COLO668 (cell line): ENCODE results near the gene CEP192.
"Not testable (repeated sequence)": the region's sequence is repeated elsewhere in the genome, so short reads cannot be mapped to it uniquely, and the experiment has no call there.

Experiments used
- DNase-seq: peaks from one replicate; lab custom pipeline; 2025; ENCODE audit not compliant: unreplicated experiment; lab: John Stamatoyannopoulos, UW

Gene CEP192

DNA sequence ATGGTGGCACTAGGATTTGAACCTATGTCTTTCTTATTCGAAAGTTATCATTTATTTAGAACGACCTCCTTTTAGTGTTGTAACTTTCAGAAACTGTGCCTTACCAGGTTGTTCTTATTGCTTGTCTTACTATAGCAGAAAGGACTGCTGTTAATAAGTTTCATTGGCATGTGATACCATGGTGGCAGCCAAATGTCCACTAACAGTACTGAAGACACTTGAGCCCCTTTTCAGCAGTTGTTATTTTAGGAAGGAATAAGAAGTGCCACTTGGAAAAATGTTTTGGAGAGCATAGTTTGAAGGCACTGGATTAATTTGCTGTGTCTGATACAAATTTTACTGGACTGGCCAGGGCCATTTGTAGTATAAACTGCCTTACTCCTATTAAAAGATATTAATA lies 37.7 kb downstream of the CEP192 start:
- DNase-seq = no peak

DNA sequence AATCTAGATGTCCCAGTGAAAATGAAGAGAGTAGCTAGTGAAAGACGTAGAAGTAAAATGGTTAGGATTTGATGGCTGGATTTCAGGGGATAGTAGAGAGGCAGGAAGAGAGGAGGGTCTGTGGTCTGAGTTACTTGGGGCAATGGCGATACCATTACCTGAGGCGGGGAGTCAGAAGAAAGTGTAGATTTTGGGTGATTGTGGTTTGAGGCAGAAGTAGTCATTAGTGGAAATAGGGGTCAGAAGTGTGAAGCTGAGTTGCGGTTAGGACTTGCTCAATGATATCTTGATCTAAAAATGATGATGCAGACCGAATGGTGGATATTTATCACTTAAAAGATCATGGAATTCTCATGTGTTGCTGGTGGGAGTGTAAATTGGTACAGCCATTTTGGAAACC lies 41.0 kb downstream of the CEP192 start:
- DNase-seq = no peak

DNA sequence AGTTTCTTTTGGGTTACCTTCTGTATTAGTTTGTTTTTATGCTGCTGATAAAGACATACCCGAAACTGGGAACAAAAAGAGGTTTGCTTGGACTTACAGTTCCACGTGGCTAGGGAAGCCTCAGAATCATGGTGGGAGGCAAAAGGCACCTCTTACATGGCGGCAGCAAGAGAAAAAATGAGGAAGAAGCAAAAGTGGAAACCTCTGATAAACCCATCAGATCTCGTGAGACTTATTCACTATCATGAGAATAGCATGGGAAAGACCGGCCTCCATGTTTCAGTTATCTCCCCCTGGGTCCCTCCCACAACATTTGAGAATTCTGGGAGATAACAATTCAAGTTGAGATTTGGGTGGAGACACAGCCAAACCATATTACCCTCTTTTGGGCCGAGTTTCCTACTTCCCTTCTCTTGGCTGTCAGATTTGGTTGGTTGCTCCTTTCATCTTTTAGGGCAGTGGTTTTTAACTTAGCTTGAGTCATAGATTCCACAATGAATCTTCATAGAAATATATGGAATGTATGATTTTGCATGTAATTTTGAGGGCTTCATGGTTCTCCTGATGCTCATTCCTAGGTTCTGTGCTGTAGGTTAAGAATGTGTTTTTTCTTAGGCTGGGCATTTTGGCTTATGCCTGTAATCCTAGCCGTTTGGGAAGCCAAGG lies 44.2 kb downstream of the CEP192 start:
- no peak for DNase-seq

DNA sequence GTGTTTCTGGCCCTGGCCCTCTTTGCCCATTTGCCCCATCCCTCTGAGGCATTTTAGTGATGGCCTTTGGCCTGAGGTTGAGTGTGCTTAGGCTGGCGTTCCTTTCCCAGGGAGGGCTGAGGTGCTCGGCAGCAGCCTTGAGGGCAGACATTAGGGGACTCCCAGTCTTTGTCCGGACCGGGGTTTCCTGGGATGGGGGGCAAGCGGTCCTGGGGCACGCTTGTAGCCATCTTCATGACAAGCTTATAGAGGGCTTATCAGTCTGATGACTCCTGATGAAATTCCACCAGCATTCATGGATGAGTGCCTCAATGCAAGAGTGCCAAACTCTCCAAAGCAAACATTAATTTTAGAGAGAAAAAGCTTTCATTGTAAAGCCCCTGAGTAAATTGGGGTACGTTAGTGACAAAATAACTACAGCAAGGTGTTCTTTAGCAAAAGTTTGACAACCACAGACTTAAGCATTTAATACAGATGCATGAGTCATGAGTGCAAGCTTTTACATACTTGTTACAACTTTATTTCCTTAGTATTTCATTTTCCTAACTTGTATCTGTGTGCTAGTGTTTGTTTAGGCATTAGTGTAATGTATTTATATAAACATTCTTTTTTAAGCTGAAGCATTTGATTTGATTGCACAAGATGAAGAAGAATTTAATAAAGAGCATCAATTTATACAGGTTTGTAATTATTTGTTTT lies 45.6 kb downstream of the CEP192 start:
- DNase-seq = no peak

DNA sequence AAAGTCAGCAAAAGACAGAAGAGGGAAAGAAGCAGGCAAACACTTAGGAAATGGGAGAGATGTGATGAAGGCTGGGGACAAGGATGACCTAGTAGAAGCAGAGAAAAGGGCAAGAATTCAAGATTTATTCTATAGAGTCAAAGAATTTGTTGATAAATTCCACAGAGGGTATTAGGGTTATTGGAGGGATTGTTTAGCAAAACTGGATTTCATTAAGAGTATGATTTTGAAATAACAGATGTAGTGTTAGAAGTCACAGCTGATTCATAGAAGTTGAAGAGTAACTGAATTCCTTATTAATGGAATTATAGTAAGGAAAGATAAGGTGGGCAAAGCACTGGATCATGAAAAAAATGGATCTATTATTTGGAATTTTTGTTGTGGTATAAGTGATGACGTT lies 48.6 kb downstream of the CEP192 start:
- DNase-seq = no peak

DNA sequence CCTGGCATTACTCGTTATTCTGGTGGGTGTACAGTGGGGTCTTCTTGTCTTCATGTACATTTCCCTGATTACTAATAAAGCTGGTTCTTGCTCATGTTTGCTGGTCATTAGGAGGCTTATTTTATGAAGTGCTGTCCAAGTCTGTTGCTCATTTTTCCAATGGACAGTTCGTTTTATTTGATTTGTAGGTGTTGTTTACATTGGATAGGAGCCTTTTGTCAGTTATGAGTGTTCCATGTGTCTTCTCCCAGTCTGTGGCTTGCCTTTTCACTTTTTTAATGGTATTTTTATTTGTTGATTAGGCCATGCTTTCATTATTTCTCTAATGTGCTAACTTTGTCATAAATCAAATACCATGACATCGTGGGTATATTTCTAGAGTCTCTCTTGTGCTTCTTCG lies 51.9 kb downstream of the CEP192 start:
- DNase-seq = no peak

DNA sequence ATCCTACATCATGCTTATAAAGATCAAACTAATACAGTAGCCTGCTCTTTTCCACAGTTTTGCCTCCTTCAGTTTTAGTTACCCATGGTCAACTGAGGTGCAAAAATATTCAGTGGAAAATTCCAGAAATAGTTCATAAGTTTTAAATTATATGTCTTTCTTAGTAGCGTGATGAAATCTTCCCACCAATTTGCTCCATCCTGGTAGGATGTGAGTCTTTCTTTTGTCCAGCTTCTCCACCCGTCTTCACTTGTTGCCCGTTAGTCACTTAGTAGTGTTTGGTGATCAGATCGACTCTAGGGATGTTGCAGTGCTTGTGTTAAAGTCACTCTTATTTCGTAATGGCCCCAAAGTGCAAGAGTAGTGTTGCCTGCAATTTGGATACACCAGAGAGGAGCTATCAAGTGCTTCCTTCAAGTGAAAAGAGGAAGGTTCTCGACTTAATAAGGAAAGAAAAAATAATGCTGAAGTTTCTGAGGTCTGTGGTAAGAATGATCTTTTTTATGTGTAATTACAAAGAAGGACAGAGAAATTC lies 57.0 kb downstream of the CEP192 start:
- DNase-seq = no peak

DNA sequence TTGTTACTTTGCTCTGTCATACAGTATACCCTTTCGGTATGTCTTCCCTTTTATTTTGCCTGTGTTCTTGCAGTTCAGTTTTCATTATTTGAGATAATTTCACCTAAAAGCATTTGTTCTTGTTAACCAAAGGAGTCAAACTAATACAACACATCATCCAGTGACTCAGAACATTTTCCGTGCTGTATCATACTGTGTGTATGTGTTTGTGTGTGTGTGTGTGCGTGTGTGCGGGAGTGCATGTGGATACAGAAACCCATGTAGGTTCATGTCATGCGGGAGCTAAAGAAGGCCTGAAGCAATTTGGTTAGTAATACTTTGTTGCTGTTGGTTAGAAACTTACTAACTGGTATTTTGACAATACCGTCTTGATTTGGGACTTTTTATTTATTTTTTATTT lies 60.0 kb downstream of the CEP192 start:
- DNase-seq = no peak

DNA sequence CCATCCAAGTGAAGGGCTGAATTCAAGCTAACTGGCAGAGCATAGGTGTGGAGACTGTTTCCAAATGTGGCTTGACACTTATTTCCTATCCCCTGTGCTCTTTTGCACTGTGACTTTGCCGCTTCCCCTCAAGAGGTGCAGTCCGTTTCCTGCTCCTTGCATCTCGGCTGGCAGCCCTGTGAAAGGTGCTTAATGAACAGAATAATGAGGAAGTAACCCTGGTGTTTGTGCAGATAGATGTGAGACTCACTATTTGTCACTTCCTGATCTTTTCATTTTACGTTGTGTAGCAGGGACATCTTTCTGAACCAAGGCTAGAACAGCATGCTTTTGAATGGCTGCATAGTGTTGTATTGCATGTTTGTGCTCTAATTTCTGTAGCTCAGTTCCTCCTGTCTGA lies 60.8 kb downstream of the CEP192 start:
- no peak for DNase-seq

DNA sequence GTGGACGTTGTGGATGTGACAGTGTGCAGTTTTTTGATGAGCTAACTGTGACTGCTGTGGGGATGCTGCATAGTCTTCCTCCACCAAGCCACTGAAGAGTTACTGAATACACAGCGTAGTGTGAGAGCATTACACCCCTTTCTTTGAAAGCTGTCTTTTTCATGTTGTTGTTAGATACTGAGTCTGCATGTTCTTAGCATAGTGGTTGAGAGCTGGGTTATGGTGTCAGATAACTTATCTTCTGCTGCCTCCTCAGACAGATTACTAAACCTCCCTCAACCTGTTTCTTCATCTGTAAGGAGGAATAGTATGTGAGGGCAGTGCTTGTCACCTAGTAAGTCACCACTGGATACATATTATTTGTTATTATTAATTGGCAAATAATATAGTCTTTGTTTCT lies 63.2 kb downstream of the CEP192 start:
- no peak for DNase-seq

DNA sequence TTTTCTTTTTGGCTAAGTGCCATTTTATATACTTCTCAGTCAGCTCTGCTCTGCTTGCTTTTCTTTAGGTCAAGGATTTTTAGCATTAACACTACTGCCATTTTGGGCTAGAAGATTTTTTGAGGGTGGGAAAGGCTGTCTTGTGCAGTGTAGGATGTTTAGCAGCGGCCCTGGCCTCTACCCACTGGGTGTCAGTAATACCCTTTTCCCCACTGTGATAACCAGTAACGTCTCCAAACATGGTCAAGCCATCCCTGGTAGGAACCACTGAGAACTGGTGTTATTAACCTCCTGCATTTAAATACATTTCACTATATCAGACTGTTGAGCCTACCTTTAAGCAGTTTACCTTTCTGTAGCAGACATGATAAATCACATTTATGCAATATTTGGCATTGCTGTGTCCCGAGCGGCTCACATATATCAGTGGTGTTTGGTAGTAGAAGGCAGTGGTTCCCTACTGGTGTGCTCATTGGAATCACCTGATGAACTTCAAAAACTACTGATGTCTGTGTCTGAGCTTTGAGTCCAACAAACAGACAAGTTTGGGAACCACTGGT lies 70.5 kb downstream of the CEP192 start:
- no peak for DNase-seq

DNA sequence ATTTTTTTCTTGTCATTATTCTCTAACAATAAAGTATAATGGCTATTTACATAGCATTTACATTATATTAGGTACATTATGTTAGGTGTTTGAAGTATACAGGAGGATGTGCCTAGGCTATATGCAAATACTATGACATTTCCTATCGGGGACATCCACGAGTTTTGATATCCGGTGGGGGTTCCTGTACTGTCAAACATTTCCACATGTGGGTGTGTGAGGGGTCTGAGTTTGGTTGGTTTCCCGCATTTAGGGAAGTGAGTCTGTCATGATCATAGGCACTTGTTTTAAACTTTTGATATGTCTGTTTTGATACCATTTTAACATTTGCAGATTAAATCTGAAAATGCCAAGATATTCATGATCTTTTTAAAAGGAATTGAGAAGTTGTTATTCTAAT lies 76.0 kb downstream of the CEP192 start:
- DNase-seq = no peak

DNA sequence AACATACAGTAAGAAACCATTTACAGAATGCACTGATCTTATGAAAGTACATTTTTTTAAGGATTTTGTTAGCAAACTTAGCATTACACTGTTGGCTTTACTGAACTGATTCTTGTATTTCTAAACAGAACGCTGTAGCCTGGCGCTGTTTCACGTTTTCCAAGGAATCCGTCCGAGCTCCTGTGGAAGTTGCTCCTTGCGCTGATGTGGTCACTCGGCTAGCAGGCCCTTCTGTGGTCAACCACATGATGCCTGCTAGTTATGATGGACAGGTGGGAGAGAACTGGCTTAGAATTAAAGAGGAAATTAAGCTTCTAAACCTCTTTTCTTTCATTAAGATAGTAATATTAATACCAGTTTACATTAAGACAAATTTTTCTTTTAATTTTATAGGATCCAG lies 76.8 kb downstream of the CEP192 start:
- DNase-seq = no peak

DNA sequence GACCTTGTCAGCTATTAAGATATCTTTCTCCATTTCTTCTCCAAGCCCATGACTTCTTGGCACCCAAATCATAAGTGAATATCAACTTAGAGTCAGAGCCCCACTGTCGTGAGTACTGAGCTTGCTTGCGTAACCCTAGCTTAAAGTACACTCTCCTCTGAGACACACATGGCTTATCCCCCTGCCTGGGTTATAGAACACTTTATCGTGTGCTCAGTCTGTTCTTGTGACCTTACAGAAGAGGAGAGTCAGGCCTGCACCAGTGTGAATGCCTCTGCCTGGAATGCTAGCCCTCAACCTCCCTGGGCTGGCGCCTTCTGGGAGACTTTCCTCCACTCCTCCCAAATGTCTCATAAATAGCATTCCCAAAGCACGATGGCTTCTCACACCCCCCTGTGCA lies 79.3 kb downstream of the CEP192 start:
- DNase-seq = no peak

DNA sequence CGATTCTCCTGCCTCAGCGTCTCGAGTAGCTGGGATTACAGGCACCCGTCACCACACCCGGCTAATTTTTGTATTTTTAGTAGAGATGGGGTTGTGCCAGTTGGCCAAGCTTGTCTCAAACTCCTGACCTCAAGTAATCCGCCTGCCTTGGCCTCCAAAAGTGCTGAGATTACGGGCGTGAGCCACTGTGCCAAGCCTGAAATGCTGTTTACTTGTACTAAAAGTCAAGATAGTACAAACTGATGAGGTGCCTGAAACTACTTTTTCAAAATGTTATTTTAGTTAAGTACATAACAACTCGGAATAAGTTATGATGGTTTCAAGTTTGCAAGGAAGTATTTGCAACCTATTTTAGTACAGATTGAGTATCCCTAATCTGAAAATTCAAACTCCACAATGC lies 85.7 kb downstream of the CEP192 start:
- no peak for DNase-seq

DNA sequence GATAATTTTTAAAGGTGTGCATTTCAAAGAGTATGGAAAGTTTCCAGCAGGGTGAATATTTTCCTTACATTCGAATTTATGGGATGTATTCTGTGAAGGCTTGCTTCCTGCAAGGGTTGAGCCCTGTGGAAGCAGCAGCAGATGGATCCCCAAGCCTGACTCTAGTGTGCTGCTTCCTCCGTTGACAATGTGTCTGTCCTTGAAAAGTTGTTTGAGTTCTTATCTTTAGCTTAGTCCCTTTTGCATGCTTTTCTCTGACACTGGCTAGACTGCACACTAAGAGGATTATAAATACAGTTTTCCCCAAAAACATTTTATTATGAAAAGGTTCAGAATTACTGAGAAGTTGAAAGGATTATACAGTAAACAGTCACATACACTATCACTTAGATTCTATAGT lies 86.3 kb downstream of the CEP192 start:
- DNase-seq = no peak

DNA sequence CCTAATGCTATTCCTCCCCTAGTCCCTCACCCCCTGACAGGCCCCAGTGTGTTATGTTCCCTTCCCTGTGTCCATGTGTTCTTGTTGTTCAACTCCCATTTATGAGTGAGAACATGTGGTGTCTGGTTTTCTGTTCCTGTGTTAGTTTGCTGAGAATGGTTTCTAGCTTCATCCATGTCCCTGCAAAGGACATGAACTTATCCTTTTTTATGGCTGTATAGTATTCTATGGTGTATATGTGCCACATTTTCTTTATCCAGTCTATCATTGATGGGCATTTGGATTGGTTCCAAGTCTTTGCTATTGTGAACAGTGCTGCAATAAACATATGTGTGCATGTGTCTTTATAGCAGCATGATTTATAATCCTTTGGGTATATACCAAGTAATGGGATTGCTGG lies 86.9 kb downstream of the CEP192 start:
- not testable (repeated sequence) for DNase-seq

DNA sequence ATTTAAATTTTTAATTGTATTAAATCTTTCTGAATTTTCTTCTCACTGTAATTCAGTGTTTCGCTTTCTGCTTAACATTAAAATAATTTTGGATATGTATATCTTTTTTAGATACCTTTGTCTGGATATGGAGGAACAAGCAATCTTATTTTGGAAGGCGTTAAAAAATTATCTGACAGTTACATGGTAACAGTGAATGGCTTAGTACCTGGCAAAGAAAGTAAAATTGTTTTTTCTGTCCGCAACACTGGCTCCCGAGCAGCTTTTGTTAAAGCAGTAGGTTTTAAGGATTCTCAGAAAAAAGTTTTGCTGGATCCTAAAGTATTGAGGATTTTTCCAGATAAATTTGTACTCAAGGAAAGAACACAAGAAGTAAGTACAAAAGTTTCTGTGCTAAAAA lies 95.7 kb downstream of the CEP192 start:
- DNase-seq = no peak

DNA sequence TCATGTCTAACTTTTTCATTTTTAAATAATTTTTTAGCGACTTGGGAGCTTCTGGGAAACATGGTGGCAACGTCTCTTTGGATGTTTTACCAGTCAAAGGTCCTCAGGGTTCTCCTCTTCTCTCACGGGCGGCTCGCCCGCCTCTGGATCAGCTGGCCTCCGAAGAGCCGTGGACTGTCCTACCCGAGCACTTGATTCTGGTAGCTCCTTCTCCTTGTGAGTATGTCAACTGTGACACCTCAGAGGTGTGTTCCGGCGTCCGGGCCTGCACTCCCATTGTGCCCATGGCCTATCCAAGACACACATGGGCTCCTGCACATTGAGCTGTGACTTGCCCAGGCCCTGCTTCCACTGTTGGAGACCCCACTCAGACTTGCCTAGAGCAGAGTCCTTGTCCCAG lies 104.3 kb downstream of the CEP192 start:
- no peak for DNase-seq

DNA sequence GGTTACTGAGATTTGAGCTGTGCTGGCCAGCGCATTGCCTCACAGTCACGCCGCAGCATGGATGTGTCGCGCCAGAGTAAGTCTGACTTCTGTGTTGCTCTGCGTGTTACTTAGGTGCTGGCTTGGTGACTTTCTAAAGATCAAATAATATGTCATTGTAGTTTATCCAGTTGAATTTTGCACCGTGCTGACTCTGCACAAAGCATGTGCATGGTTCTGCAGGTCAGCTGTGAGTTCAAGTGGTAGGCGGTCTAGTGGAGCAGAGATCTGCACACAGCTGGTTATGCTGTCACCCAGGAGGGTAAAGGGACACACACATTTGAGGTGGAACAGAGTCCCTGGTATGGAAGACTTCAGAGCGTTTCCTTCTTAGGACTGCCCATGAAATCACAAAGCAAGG lies 105.1 kb downstream of the CEP192 start:
- no peak for DNase-seq

DNA sequence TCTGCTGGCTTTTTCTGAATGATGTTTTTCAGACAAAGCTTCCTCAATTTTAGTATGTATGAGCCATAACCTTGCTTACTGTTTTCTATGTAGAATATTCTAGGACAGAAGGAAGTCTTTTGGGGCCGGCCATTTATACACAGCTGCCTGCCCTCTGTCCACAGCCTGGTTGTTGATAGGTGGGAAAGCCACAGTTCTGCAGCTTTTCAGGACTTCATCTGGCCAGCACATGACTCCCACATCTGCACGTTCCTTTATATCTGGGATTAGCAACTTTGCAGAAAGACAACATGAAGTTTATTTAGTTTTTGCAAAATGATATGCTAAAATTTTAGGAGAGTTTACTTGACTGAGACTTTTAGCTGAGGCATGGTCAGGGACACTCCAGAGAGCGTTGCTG lies 105.6 kb downstream of the CEP192 start:
- DNase-seq = no peak

DNA sequence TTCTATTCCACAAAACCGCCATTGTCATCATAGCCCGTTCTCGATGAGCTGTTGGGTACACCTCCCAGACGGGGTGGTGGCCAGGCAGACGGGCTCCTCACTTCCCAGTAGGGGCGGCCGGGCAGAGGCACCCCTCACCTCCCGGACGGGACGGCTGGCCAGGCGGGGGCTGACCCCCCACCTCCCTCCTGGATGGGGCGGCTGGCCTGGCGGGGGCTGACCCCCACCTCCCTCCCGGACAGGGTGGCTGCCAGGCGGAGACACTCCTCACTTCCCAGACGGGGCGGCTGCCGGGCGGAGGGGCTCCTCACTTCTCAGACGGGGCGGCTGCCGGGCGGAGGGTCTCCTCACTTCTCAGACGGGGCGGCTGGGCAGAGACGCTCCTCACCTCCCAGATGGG lies 106.9 kb downstream of the CEP192 start:
- DNase-seq = not testable (repeated sequence)
